Hepatocyte (in vitro differentiated cells): Measurements from ENCODE around the gene AMD1.

Source experiments
- CTCF ChIP-seq: fragments of 200-600 bp; sonication (generic); IDR thresholded peaks from 2 replicates; pipeline ENCODE4 v1.5.1; 2016; ENCODE audit warnings: antibody characterized with exemption, mild to moderate bottlenecking; ENCODE audit not compliant: poor library complexity
- EZH2 ChIP-seq: fragments of 200-600 bp; sonication (generic); IDR thresholded peaks from 2 replicates; pipeline ENCODE4 v1.6.1; 2016; ENCODE audit warnings: antibody characterized with exemption, mild to moderate bottlenecking, borderline replicate concordance

- TF ChIP-seq EZH2 (no peak), CTCF (no peak)
Observed at GRCh38 chr6:110864824-110865223, 9.8 kb upstream of the AMD1 start.
